AG04449 (cell line): ENCODE data around the gene TSPAN31.
A peak's percentile ranks its signal among the peaks of the same experiment; 100 is the strongest.

Experiments used
- CTCF ChIA-PET: fragments of 350-600 bp; formaldehyde crosslinking; extraction: SDS; loops from one replicate; lab custom pipeline; 2021; ENCODE audit warnings: antibody characterized with exemption; lab: Yijun Ruan, JAX
- POLR2A ChIA-PET: fragments of 400-600, 350-600 bp; formaldehyde crosslinking; extraction: SDS; loops from one replicate; lab custom pipeline; 2020; ENCODE audit warnings: antibody characterized with exemption, inconsistent platforms; lab: Yijun Ruan, JAX
- DNase-seq: peaks from one replicate; pipeline ENCODE4 v3.0.0-alpha.2; 2010; ENCODE audit warnings: low read depth, low spot score
- H3K4me3 ChIP-seq: 2 replicates; pipeline ENCODE4 v1.5.1; 2011; ENCODE audit warnings: low read depth, mild to moderate bottlenecking, control low read depth, low read length
- TF ChIP-seq, protein P1 (sequence below): IDR thresholded peaks from one replicate; pipeline ENCODE4 v1.5.1; 2011; ENCODE audit warnings: mild to moderate bottlenecking, moderate library complexity, low read length, control low read depth, inconsistent platforms; ENCODE audit not compliant: insufficient read depth; ENCODE audit errors: missing control alignments

TSPAN31 gene

GRCh38 chr12:57756406-57757341, 11.8 kb downstream of the TSPAN31 start:
- no peak for DNase-seq
- TF ChIP-seq, protein P1, sequence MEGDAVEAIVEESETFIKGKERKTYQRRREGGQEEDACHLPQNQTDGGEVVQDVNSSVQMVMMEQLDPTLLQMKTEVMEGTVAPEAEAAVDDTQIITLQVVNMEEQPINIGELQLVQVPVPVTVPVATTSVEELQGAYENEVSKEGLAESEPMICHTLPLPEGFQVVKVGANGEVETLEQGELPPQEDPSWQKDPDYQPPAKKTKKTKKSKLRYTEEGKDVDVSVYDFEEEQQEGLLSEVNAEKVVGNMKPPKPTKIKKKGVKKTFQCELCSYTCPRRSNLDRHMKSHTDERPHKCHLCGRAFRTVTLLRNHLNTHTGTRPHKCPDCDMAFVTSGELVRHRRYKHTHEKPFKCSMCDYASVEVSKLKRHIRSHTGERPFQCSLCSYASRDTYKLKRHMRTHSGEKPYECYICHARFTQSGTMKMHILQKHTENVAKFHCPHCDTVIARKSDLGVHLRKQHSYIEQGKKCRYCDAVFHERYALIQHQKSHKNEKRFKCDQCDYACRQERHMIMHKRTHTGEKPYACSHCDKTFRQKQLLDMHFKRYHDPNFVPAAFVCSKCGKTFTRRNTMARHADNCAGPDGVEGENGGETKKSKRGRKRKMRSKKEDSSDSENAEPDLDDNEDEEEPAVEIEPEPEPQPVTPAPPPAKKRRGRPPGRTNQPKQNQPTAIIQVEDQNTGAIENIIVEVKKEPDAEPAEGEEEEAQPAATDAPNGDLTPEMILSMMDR = peak; percentile 83
- H3K4me3 ChIP-seq = peak overlapping the region; percentile 56; the same call in 1 of the 2 replicates
- ChIA-PET CTCF (interaction anchor here (0.6 to 2.3 kb wide), 28 partner anchors 8 to 298 kb away, joined by 3 to 44 read pairs (median 4); partner anchors contain the start of genes ATP23, CYP27B1, EEF1AKMT3 and METTL1), POLR2A (no interaction called here)

GRCh38 chr12:57757771-57758170, 12.9 kb downstream of the TSPAN31 start:
- TF ChIP-seq, protein P1 = no peak
- no peak overlapping the region for H3K4me3 ChIP-seq
- ChIA-PET CTCF (interaction anchor here (1.4 to 2.3 kb wide), 4 partner anchors 12 to 45 kb away, joined by 4 to 11 read pairs (median 6); partner anchors contain the start of genes EEF1AKMT3 and METTL1), POLR2A (no interaction called here)
- DNase-seq = no peak

DNA sequence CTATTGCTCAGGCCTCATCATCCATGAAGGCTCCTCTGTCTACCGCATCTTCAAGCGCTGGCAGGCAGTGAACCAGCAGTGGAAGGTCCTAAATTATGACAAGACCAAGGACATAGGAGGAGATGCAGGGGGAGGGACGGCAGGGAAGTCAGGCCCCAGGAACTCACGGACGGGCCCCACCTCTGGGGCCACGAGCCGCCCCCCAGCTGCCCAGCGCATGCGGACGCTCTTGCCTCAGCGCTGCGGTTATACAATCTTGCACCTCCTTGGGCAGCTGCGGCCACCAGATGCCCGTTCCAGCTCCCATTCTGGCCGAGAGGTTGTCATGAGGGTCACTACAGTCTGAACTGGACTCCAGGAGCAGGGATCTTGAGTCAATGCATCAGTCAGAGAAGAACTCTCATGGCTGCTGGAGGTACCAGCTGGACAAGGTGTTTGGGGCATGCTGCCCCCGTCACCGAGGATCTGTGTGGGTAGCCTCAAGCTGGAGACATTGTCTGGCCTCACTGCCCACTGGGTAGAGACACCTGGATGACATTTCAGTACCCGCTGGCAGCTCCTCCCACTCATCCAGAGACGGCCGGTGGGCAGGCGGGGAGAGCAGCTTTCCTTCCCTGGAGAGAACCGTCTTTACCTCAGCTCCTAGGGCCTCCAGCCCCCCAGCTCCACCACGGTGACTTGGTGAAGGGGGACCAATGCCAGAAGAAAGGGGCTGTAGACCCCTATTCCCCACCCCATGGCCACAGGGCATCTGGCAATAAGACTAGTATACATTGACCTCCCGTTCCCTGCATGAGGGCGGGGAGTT, 13.9 kb downstream of the TSPAN31 start:
- no peak for DNase-seq
- POLR2A ChIA-PET = no interaction called here

DNA sequence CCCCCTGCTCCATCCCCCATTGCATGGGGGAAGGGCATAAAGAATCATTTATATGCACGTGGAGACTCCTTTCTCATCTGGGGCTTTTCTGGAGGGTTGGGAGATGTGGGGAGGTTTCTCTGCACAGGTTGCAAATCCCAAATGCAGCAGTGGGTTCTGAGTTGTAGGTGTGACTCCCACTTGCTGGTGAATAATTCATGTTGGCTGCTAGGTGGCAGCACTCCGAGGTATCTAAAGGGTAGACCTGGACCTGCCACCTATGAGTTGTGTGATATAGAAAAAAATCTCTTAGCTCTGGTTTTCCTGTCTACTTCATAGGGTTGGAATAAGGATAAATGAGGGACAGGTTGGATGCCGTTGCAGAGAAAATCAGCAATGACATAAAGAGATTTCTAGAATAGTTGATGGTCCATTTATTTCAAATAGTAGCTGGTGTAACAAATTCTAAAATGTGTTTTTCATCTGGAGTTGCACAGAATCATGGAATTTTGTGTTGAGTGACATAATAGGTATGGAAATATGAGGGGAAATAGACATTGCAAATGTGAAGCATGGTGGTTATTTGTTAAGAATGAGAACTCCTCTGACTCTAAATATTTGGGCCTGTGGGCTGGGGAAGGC, 14.6 kb downstream of the TSPAN31 start:
- no peak for DNase-seq

More for the DNA sequence above, 13.9 kb downstream of the TSPAN31 start:
- no peak overlapping the region for H3K4me3 ChIP-seq
- TF ChIP-seq, protein P1 = no peak
- CTCF ChIA-PET = interaction anchor here (0.6 to 1.9 kb wide), 7 partner anchors 8 to 147 kb away, joined by 3 to 10 read pairs (median 5); partner anchors contain the start of gene CYP27B1

GRCh38 chr12:57760347-57760982, 15.6 kb downstream of the TSPAN31 start:
- TF ChIP-seq, protein P1 = no peak
- no peak overlapping the region for H3K4me3 ChIP-seq
- DNase-seq = no peak
- ChIA-PET CTCF (interaction anchor here (0.6 to 1.9 kb wide), 8 partner anchors 8 to 145 kb away, joined by 3 to 10 read pairs (median 3); partner anchors contain the start of genes CDK4, EEF1AKMT3 and METTL1), POLR2A (no interaction called here)

More for the DNA sequence above, 14.6 kb downstream of the TSPAN31 start:
- H3K4me3 ChIP-seq = no peak overlapping the region
- ChIA-PET CTCF (interaction anchor here (0.7 to 1.9 kb wide), 11 partner anchors 8 to 138 kb away, joined by 3 to 10 read pairs (median 4); partner anchors contain the start of genes CYP27B1 and TSFM), POLR2A (no interaction called here)
- TF ChIP-seq, protein P1 = peak; percentile 28
